ENCODE data around the gene TMEM72. TPM values are rescaled to one million over a fixed set of nuclear protein-coding genes. Genes with fewer than 3 reads are reported as not detected.

The TMEM72 gene
- total RNA-seq, 2 experiments from 2014 or later: not detected

DNA sequence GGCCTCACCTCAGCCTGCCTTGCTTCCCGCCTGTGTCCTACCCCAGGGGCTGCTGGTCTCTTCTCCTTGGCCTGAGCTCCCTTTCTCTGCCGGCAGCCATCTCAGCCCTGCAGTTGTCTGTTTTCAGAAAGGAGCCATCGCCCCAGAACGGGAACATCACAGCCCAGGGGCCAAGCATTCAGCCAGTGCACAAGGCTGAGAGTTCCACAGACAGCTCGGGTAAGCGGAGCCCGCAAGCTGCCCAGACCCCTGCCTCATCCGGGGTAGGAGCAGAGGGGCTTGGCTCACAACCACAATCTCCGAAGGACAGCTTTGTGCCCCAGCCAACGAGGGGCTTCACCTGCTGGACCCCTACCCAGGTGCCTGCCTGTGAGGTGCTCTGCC lies 72.8 kb downstream of the TMEM72 start:
- Mint-ChIP-seq H3K27ac (no peak overlapping the region), H3K4me1 (peaks cover 8% of the 10 kb centered on the region), H3K9me3 (no peaks in the 10 kb centered on the region), H3K36me3 (no peaks in the 10 kb centered on the region), H3K4me3 (no peak overlapping the region), H3K27me3 (peaks cover 1% of the 10 kb centered on the region)
- no peak for DNase-seq
- POLR2A ChIA-PET: no interaction called here
- no peak for ATAC-seq (ENCODE audit: low read depth)

DNA sequence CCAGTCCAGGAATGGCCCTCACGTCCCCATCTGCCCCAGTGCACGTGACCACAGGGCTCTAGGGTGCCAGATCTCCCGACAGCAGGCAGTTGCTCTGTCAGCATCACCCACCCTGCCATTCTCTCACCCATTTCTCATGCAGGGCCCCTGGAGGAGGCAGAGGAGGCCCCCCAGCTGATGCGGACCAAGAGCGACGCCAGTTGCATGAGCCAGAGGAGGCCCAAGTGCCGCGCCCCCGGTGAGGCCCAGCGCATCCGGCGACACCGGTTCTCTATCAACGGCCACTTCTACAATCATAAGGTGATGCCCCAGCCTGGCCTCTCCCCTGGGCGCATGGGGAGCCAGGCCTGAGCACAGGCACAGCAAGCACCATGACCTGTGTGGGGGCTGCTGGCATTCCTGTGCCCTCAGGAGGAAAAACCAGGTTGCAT lies 73.5 kb downstream of the TMEM72 start:
- Mint-ChIP-seq H3K27me3 (peaks cover 3% of the 10 kb centered on the region), H3K27ac (no peak overlapping the region), H3K36me3 (no peaks in the 10 kb centered on the region), H3K4me1 (peaks cover 8% of the 10 kb centered on the region), H3K4me3 (no peak overlapping the region), H3K9me3 (no peaks in the 10 kb centered on the region)
- DNase-seq: no peak
- ATAC-seq (ENCODE audit: low read depth): no peak
- POLR2A ChIA-PET: no interaction called here

DNA sequence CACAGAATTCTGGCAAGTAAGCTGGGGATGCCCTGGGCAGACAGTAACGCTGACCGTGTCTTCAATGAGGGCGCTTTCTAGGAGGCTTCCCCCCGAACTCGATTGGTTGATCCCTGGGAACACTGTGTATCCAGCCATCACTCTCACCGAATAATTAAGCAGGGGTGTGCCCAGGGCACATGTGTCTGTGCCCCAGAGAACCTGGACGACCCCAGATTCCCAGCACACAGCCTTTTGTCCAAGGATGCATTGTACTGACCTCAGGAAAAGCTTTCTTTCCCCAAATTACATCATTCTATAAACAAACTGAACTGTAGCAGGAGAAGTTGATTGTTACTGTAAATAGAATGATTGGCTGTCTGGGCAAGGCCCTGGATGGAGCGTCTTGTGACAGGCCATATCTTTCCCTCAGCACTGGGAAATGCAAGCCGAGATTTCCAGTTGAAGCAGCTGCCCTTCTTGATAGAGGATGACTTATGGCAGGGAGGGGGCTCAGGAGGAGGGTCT lies 74.1 kb downstream of the TMEM72 start:
- peaks cover 3% of the 10 kb centered on the region for H3K27me3 Mint-ChIP-seq
- H3K36me3 Mint-ChIP-seq: no peaks in the 10 kb centered on the region
- no peak overlapping the region for H3K4me3 Mint-ChIP-seq
- POLR2A ChIA-PET: no interaction called here
- peaks cover 8% of the 10 kb centered on the region for H3K4me1 Mint-ChIP-seq
- no peaks in the 10 kb centered on the region for H3K9me3 Mint-ChIP-seq
- no peak for ATAC-seq (ENCODE audit: low read depth)
- no peak overlapping the region for H3K27ac Mint-ChIP-seq
- DNase-seq: no peak

- ATAC-seq (ENCODE audit: low read depth) (no peak), DNase-seq (no peak)
- Mint-ChIP-seq H3K27ac (no peak overlapping the region), H3K4me1 (peaks cover 5% of the 10 kb centered on the region), H3K36me3 (no peaks in the 10 kb centered on the region), H3K9me3 (no peaks in the 10 kb centered on the region), H3K27me3 (peaks cover 3% of the 10 kb centered on the region), H3K4me3 (no peak overlapping the region)
- POLR2A ChIA-PET: no interaction called here
These were observed 75.0 kb downstream of the TMEM72 start for GRCh38 chr10:44986179-44986578.

Other genes starting within 250 kb of the TMEM72 start
- gene RASSF4, start 48.5 kb downstream of the TMEM72 start, total RNA-seq: 1 to 10 TPM; 3.0 to 3.1 TPM
- gene DEPP1, start 67.5 kb downstream of the TMEM72 start, total RNA-seq: under 1 TPM in 1 of 2 experiments, not detected in 1; 0.23 TPM
- 10 to 100 TPM; 42.8 TPM for gene ZNF22, start 89.6 kb downstream of the TMEM72 start, total RNA-seq